Motor neuron (in vitro differentiated cells): ENCODE data around the gene AFF3. TPM values are rescaled to one million over a fixed set of nuclear protein-coding genes. Genes with fewer than 3 reads are reported as not detected.
"Not testable (repeated sequence)": the region's sequence is repeated elsewhere in the genome, so short reads cannot be mapped to it uniquely, and the experiment has no call there.

ENCODE experiments used
- ATAC-seq, 8 experiments: fragments of 200-7000 bp; cut with Tn5 transposase; replicated peaks in 6 of 8; 2 replicates each; pipeline ENCODE4 v1.8.0; 2021; ENCODE audit warnings: mild to moderate bottlenecking in 8 of 8, moderate library complexity in 8 of 8
- H3K27ac ChIP-seq, 2 donors: fragments of 250-450 bp; sonication (Bioruptor Pico); 2 replicates each; pipeline ENCODE4 v1.9.0; 2021; ENCODE audit warnings: antibody characterized with exemption in 2 of 2, mild to moderate bottlenecking in 2 of 2, moderate library complexity in 1 of 2
- H3K4me1 ChIP-seq, 2 donors: fragments of 250-450 bp; sonication (Bioruptor Pico); replicated peaks in 1 of 2; 2 replicates each; pipeline ENCODE4 v1.6.1; 2021; ENCODE audit warnings: antibody characterized with exemption in 2 of 2, mild to moderate bottlenecking in 2 of 2, moderate library complexity in 1 of 2
- H3K4me3 ChIP-seq, 5 donors: fragments of 250-450 bp; sonication (Bioruptor Pico); 2 replicates each; pipeline ENCODE4 v1.9.0; 2021; ENCODE audit warnings: antibody characterized with exemption in 5 of 5, mild to moderate bottlenecking in 5 of 5, moderate library complexity in 4 of 5
- WGBS, 10 experiments: fragments of 450-650 bp; shearing (Covaris generic); methylation state at CpG; one replicate each; pipeline ENCODE4 v1.0.0; 2022; 5-methylcytosine and 5-hydroxymethylcytosine counted together
- in situ Hi-C, 9 experiments: fragments of 400-800 bp; cut with MboI; loops; one replicate each; pipeline ENCODE4 v1.15.0; 2021; ENCODE audit warnings: low sequenced_read_pairs in 9 of 9, low pct_unique_long_range_greater_than_20kb in 2 of 9; ENCODE audit not compliant: unreplicated experiment in 9 of 9
- total RNA-seq, 8 experiments: library from RNA; unstranded; fragments of 300-600 nt; gene quantifications; 2 replicates each; pipeline versions ENCODE4 v1.2.3 to v1.2.4, GENCODE V29; 2022

The AFF3 gene
- total RNA-seq, 8 experiments from 2014 or later: 0.99 to 33.6 (median 16.7) TPM

DNA sequence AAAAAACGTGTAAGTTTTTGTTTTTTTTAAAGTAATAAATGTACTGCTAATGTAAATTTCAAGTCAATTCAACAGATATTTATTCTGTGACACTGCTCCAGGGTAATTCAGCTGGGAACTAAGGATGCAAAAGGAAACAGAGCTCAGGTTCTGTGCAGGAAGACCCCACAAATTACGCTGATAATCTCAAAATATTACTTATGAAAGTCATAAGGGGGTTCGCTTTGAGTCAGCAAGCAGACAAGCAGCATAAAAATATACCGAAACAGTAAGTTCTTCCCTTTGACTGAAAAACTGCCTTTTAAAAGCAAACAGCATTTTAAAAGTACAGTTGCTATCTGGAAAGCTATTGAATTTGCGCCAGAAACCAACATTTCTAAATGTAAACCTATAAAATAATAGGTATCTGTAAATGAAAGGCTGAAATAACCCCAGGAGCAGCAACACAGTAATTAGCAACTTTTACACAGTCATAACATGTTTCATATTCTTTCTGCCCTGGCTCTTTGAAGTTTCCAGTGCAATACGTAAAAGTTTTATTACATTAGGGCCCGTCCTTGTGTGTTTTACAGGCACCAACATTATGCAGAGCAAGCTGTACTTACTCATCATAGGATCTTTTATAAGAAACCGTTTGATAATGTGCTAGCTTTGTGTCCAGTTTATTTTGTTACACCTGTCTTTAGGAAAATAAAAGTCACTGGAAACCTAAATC lies 39.8 kb downstream of the AFF3 start:
- in situ Hi-C loops: loop anchor here in 1 of 9 experiments (25.0 kb wide), 1 partner anchor 110 kb away; no protein-coding TSS in a partner anchor
- Histone ChIP-seq H3K4me1 (peaks cover 24% of the 10 kb centered on the region in 2 donors), H3K4me3 (peak overlapping the region in 4 of 5 donors; percentile 26 to 51 (median 30))
- ATAC-seq, H3K27ac ChIP-seq: not testable (repeated sequence)
- WGBS, 10 experiments: 0% methylated on average over 1 of the region's 8 CpGs; no CpG with 5 or more reads in 9 of the 10 experiments

DNA sequence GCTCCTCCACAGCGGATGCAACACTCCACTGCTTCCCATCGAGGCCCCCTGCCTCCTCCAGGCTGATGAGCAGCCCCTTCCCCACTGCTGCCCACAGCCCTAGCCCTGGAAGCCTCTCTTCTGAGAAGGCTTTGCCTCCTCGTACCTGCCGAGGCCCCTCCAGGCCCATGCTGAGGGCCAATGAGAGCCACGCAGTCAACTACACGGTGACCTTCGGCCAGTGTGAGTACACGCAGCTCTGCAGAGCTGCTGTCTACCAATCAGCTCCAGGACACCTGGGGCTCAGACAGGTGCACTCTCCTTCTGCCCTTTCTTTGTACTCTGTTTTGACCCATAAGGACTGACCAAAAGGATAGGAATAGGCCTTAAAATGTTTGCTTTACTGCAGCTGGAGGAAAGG lies 43.5 kb downstream of the AFF3 start:
- H3K27ac ChIP-seq, H3K4me3 ChIP-seq, H3K4me1 ChIP-seq, ATAC-seq, in situ Hi-C loops: not testable (repeated sequence)
- whole genome bisulfite sequencing, 10 experiments: no CpG with 5 or more reads among the region's 8 CpGs

DNA sequence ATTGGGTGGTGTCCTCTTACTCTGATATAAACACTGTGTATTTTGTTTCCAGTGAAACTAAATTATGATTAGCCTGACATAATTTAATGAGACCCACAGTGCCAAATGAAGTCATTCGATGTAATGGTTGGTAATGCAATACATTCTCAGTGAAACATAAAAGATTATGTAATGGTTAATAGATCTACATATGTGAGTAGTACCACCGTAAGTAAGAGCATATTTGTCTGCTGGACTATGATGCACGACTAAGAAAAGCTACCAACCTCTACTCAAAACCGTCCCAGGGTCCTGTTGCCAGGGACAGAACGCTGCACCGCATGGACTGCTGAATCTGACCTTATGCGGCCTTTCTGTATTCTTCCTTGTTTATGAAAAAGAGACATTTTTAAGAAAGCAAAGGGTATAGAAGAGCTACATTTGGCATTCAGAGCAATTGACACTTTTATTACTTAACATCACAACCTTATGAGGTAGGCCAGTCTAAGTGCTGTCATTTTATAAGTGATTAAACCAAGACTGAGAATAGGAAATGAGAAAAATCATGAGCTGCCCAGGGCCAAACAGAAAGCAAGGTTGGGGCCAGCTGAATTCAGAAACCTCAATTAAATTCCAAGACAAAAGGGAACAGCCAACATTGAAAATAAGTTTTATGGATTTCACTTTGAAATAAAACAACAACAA lies 44.6 kb downstream of the AFF3 start:
- H3K4me1 ChIP-seq, H3K27ac ChIP-seq, in situ Hi-C loops, H3K4me3 ChIP-seq: not testable (repeated sequence)
- peak in 4 of 8 experiments; percentile 14 to 94 (median 86) for ATAC-seq
- WGBS, 10 experiments: no CpG with 5 or more reads among the region's 7 CpGs

GRCh38 chr2:100095845-100096244 lies 46.5 kb downstream of the AFF3 start:
- H3K4me3 ChIP-seq, H3K27ac ChIP-seq, ATAC-seq, in situ Hi-C loops, H3K4me1 ChIP-seq: not testable (repeated sequence)
- no CpG with 5 or more reads among the region's 10 CpGs for WGBS, 10 experiments

GRCh38 chr2:100091807-100092206 lies 50.6 kb downstream of the AFF3 start:
- in situ Hi-C loops, ATAC-seq, H3K4me1 ChIP-seq, H3K27ac ChIP-seq, H3K4me3 ChIP-seq: not testable (repeated sequence)
- WGBS, 10 experiments: no CpG with 5 or more reads among the region's 8 CpGs

GRCh38 chr2:100085744-100086143 lies 56.6 kb downstream of the AFF3 start:
- H3K4me1 ChIP-seq, H3K4me3 ChIP-seq, in situ Hi-C loops, H3K27ac ChIP-seq, ATAC-seq: not testable (repeated sequence)
- no CpG with 5 or more reads among the region's 2 CpGs for WGBS, 10 experiments

DNA sequence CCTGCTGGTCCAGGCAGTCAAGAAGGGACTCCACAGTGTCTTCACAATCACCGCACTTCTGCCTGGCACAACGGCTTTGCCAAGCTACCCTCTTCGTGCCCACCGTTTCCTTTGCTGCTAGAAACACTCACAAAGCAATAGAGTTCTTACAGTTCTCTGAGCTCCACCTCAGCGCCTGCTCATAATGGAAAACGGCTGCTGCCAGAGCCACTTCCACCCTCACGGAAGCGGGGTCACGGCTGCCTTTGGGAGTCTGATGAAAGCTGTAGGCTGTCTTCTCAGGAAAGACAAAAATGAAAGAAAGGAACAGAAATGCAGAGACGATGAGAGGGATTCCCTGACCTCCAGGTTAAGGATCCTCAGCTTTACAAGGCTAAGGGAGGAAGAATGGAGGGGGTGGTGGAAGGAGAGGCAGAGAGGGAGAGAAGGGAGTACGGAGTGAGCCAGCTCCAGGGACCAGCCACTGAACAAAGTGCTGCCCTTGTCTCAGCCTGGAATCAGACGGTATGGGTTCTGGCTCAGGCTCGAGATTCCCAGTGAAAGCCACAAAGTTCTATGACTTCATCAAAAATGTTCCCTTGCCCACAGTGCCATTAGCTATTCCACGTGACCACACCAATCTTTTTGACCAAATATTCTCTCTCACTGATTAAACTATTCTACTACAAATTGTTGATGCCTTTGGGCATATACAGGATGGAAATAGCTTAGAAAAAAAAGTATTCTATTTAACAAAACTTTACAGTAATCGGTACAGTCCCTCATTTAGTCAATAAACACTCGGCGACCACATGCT lies 58.8 kb downstream of the AFF3 start:
- H3K27ac ChIP-seq, H3K4me1 ChIP-seq, H3K4me3 ChIP-seq, in situ Hi-C loops: not testable (repeated sequence)
- peak in 2 of 8 experiments; percentile 47 to 59 for ATAC-seq
- 44 to 100% (median 96%) methylated on average over 2 to 6 of the region's 17 CpGs; no CpG with 5 or more reads in 5 of the 10 experiments for WGBS, 10 experiments

GRCh38 chr2:100082302-100082978 lies 60.0 kb downstream of the AFF3 start:
- H3K4me1 ChIP-seq, H3K4me3 ChIP-seq, H3K27ac ChIP-seq, in situ Hi-C loops: not testable (repeated sequence)
- peak in 2 of 8 experiments; percentile 27 to 47 for ATAC-seq
- no CpG with 5 or more reads among the region's 1 CpG for WGBS, 10 experiments

DNA sequence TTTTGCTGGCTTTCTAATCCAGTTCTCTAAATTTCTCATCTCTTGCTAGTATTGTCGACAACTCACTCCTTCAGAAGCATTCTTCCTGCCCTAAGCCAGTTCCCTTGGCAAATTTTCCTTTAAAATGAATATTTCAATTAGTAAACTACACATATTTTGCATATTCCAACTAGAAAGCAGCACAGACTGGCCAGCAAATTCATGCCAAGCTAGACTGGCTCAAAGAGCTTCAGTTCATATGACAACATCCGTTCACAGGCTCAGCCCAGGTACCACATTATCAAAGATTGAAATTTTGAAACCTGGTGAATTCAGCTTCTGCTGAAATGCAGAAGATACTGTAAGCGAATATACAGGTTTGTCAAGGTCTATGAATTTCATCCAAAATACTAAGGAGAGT lies 64.5 kb downstream of the AFF3 start:
- peaks cover 0 to 2% of the 10 kb centered on the region in 2 donors for H3K4me1 ChIP-seq
- WGBS, 10 experiments: 33 to 100% (median 92%) methylated on average over 1 to 3 of the region's 3 CpGs; no CpG with 5 or more reads in 1 of the 10 experiments
- no peak overlapping the region for H3K27ac ChIP-seq
- peak in 1 of 8 experiments; percentile 58 for ATAC-seq
- in situ Hi-C loops: no loop called here
- H3K4me3 ChIP-seq: no peak overlapping the region

DNA sequence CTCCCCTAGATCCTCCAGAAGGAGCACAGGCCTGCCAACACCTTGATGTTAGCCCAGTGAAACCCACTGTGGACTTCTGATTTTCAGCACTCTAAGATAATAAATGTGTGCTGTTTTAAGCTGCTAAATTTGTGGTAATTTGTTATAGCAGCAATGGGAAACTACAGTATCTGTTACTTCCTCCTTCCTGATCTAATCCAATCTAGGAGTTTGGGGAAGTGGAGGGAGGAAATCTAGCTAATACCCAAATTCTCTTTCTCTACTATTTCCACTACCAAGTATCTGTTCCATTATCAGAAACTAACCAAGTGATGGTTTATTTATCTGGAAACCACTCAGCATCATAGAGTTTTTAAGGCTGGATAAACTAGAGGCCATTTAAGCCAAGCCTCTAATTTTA lies 64.9 kb downstream of the AFF3 start:
- ATAC-seq: no peak
- in situ Hi-C loops: no loop called here

DNA sequence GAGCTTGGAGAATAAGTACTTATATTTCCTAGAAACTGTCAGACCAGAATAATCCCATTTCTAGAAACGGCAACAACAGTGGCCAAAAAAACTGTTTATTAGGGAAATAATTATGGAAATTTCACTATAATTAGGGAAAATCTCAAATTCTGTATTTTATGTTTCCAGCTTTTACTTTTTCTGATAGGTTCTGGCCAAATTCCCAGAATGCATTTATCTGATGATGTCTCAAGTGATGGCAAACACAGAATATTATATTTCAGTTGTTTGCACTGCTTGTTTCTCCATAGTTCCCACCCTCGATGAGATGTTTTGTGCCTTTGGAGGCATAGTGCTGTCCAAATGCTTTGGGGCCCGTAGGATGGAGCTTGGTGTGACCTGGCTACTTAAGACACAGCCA lies 66.9 kb downstream of the AFF3 start:
- ATAC-seq: no peak
- WGBS, 10 experiments: 19 to 100% (median 82%) methylated on average over 1 to 3 of the region's 3 CpGs; no CpG with 5 or more reads in 1 of the 10 experiments
- Histone ChIP-seq H3K27ac (no peak overlapping the region), H3K4me1 (peaks cover 0 to 4% of the 10 kb centered on the region in 2 donors), H3K4me3 (no peak overlapping the region)
- in situ Hi-C loops: no loop called here

More for the DNA sequence above, 64.9 kb downstream of the AFF3 start:
- Histone ChIP-seq H3K4me3 (no peak overlapping the region), H3K27ac (no peak overlapping the region), H3K4me1 (peaks cover 0 to 2% of the 10 kb centered on the region in 2 donors)

DNA sequence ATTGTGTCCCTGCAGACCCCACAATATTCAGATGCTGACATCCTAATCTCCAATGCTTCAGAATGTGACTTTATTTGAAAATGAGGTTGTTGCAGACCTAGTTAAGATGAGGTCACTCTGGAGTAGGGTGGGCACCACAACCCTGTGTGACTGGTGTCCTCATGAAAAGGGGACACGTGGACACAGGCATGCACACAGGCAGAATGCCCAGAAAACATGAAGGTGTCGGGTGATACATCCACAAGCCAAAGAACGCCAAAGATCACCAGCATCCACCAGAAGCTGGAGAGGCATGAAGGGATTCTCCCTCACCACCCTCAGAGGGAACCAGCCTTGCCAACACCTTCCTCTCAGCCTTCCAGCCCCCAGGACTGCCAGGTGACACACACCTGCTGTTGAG lies 69.3 kb downstream of the AFF3 start:
- WGBS, 10 experiments: 20 to 100% (median 67%) methylated on average over 1 to 2 of the region's 3 CpGs; no CpG with 5 or more reads in 5 of the 10 experiments
- peaks cover 0 to 11% of the 10 kb centered on the region in 2 donors for H3K4me1 ChIP-seq
- ATAC-seq: no peak
- H3K27ac ChIP-seq: no peak overlapping the region
- in situ Hi-C loops: no loop called here
- no peak overlapping the region for H3K4me3 ChIP-seq
